LHCN-M2 (cell line): ENCODE results near the gene LRAT. TPM values are rescaled to one million over a fixed set of nuclear protein-coding genes. Genes with fewer than 3 reads are reported as not detected.

ENCODE experiments used
- DNase-seq: peaks from one replicate; pipeline ENCODE4 v3.0.0-alpha.2; 2012; ENCODE audit warnings: low read depth
- total RNA-seq: library from RNA; depleted of rRNA; stranded (reverse); fragments of >200 nt; gene quantifications from 2 replicates; pipeline ENCODE4 v1.2.3, GENCODE V29; 2014; rRNA removed

Gene LRAT
- total RNA-seq, 1 experiment from 2014 or later = not detected

DNA sequence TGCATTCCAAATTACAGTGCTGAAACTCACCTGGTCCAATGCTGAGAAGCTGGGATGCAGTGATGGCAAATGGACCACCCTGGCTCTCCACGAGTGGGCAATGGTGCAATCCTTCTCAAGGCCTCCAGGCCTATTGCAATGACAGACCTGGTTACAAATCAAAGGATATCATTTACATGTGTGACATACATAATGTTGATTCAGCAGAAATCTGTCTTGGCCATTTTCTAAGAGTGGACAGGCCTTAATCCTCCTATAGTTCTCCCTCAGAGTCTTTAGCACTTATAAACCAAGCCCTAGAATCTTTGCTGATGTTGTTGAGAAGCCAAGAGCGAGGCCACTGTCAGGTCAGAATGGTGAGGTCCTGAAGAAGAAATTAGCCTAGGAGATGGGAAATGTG is 17.1 kb downstream of the LRAT start:
- no peak for DNase-seq

DNA sequence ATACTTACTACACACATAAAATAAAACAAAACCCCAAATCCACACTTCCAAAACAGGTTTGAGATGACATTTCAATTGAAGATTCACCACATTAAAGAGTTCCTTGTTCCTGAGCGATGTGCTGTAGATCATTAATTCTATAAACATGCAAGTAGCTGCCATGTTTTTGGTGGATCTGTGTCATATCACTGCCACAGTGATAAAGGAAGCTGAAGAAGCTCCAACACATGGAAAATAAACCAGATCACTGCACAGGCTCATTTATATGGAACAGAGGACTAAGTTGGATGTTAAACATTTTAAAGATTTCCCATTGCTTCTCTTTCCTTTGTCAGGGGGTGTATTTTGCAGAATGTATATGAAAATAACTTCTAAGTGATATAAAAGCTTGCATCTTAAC is 34.5 kb downstream of the LRAT start:
- no peak for DNase-seq

DNA sequence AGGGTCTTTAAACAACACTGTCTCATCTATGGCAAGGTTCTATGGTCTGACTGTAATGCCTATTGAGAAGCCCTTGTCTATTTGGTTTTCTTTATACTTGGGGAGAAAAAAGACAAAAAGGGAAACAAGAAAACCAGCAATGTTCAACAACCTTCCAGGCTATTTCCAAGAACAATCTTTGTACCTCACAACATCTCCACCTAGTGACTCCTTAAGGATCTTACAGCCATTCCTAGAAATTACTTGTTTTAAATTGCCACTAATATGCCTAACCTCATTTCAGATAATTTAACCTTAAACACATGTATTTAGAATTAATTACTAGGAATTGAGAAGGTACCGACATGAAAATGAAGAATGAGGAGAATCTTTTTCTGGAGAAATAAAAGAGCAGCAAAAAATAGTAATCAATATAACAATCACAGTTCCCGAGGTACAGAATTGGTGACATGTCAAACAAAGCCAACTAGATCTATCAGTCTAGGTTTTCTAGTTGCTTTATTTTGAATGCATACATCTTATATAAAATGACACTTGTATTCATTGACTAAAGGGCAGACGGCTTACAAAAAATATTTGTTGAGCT is 35.7 kb downstream of the LRAT start:
- DNase-seq = peak; percentile 17

DNA sequence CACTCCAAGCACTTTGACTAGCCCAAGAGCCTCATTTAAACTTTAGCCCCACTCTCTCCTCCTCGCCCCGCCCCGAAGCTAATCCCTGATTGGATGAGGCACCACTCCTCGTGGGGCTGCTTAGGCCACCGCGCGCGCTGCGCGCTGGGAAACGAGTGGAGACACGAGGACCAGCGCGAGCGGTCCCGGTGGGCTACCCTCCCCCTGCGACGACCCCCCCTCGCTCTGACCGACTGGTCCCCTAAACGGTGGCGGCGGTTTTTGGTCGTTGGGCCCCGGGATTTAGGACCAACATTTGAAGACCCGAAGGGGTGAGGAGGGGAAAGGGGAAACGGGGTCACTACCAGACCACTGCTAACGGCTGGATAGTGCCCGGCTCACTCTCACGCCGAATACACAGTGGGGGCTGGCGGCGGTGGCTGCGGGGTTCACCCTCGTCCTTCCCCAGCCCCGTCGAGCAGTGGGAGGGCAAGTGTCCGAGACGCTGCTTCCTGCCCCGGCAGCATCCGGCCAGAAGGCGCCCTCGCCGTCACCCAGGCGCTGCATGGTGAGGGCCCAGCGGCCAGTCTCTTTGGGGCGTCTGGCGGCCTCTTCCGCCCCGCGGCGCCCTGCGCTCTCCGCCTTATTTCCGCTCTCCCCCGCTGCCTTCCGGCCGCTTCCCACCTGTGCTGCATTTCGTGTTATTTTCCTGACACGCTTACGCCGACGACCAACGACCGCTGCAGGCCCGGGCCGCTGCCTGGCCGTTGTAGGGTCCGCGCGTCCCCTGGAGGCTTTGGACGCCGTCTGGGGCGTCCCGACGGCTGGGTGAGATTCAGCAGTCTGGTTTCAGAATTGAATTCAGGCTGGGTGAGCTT is 37.6 kb downstream of the LRAT start, which contains the start of gene RBM46:
TSS of gene RBM46 (plus strand) at position 147 of the 857 bp plus-strand sequence. CDS start 15,481 bp downstream, outside the sequence.
- DNase-seq = no peak

DNA sequence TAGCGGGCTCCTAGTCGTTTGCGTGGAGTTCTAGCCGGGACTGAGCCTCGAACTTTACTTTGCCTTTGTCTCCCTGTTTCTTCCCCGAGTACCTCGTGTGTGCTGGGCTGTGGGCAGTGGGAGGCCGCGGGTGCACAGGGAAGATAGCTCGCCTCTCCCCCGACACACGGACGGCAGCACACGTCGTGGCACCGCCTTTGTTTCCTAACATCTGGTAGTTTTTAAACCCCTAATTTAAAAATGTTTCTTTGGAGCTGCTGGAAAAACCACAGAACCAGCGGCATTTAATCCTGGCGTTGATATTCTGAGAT is 38.1 kb downstream of the LRAT start:
- DNase-seq = no peak

Other genes starting within 250 kb of the LRAT start
- 51.7 and 63.0 TPM in 2 replicates for gene PLRG1, start 193.6 kb upstream of the LRAT start, total RNA-seq
- gene FGB, start 181.0 kb upstream of the LRAT start, total RNA-seq = not detected in 2 replicates
- not detected in 2 replicates for gene FGA, start 153.3 kb upstream of the LRAT start, total RNA-seq
- gene FGG, start 131.3 kb upstream of the LRAT start, total RNA-seq = not detected in 2 replicates
- gene RBM46, start 37.3 kb downstream of the LRAT start, total RNA-seq = 0.06 TPM in 1 of 2 replicates, not detected in the other